K562 (cell line): Measurements from ENCODE around the gene USP20. TPM values are rescaled to one million over a fixed set of nuclear protein-coding genes. Genes with fewer than 3 reads are reported as not detected.

Experiments used
- EGR1 ChIP-seq: fragments of 450-650 bp; conservative IDR thresholded peaks from 2 replicates; pipeline ENCODE4 v1.6.1; 2017; ENCODE audit warnings: mild to moderate bottlenecking
- KDM1A ChIP-seq, 2 experiments: fragments of 450-650 bp; IDR thresholded peaks; 2 replicates each; pipeline ENCODE4 v1.6.1; 2016; ENCODE audit warnings: mild to moderate bottlenecking in 2 of 2
- KLF6 ChIP-seq: fragments of 250-450 bp; sonication (Bioruptor Pico); IDR thresholded peaks from 2 replicates; pipeline ENCODE4 v1.4.0; 2020; ENCODE audit warnings: mild to moderate bottlenecking, moderate library complexity, borderline replicate concordance
- NR2C1 ChIP-seq, 2 experiments: fragments of 450-650 bp; IDR thresholded peaks; 2 replicates each; pipeline ENCODE4 v1.6.1; 2017; ENCODE audit warnings: mild to moderate bottlenecking in 2 of 2, antibody characterized with exemption in 1 of 2, inconsistent platforms in 1 of 2, missing compliant biosample characterization in 1 of 2, missing genetic modification characterization in 1 of 2
- RBM25 ChIP-seq: fragments of 200-400 bp; formaldehyde crosslinking; IDR thresholded peaks from 2 replicates; pipeline ENCODE4 v1.6.1; 2018; ENCODE audit warnings: low read length, low read depth, moderate library complexity; ENCODE audit not compliant: severe bottlenecking
- SIN3A ChIP-seq, 2 experiments: fragments of 150-350 bp in 1 of 2; IDR thresholded peaks; 2 replicates each; pipeline ENCODE4 v1.6.1; 2011 to 2016; ENCODE audit warnings: borderline replicate concordance in 2 of 2, low read depth in 2 of 2, low read length in 2 of 2, mild to moderate bottlenecking in 2 of 2, moderate library complexity in 2 of 2; ENCODE audit not compliant: control insufficient read depth in 1 of 2
- STAT5A ChIP-seq: IDR thresholded peaks from 2 replicates; pipeline ENCODE4 v1.6.1; 2012; ENCODE audit warnings: low read length, inconsistent platforms, borderline replicate concordance
- TEAD4 ChIP-seq, 2 experiments: sonication (generic) in 1 of 2; formaldehyde crosslinking in 1 of 2; IDR thresholded peaks; 2 replicates each; pipeline versions ENCODE4 v1.6.1 to v1.8.0; 2012 to 2022; ENCODE audit warnings: borderline replicate concordance in 1 of 2, inconsistent platforms in 1 of 2, low read length in 1 of 2, mild to moderate bottlenecking in 1 of 2, missing genetic modification reagents in 1 of 2
- ZNF586 ChIP-seq: fragments of 450-650 bp; formaldehyde crosslinking; conservative IDR thresholded peaks from 2 replicates; pipeline ENCODE4 v1.4.0; 2020; ENCODE audit warnings: mild to moderate bottlenecking, moderate library complexity
- polyA plus RNA-seq, 8 experiments: library from polyadenylated mRNA; depleted of rRNA in 4 of 8; stranded (reverse) in 5 of 8; unstranded in 3 of 8; fragments of >200 nt; fragmentation: Nextera tagmentation in 2 of 8; fragmentation: Illumina TruSeq in 1 of 8; extraction: Ambion mirVana in 2 of 8; extraction: Trizol in 1 of 8; gene quantifications; 2 replicates each; pipeline versions ENCODE4 v1.2.1 to v1.2.3, GENCODE V29; 2011 to 2014; ENCODE audit warnings: inconsistent platforms in 1 of 8, missing spikeins in 1 of 8
- total RNA-seq, 7 experiments: library from RNA; depleted of rRNA in 6 of 7; stranded (reverse); fragments of >200 nt in 6 of 7; fragmentation: Illumina TruSeq in 2 of 7; extraction: Trizol in 2 of 7; gene quantifications; 2 replicates each; pipeline versions ENCODE4 v1.2.1 to v1.2.3, GENCODE V29; 2011 to 2021; ENCODE audit warnings: low replicate concordance in 1 of 7
- TF ChIP-seq, protein P1 (sequence below): IDR thresholded peaks from 2 replicates; pipeline ENCODE4 v1.6.1; 2014; ENCODE audit warnings: antibody characterized with exemption
- TF ChIP-seq, protein P2 (sequence below): fragments of 250-450 bp; sonication (Bioruptor Pico); IDR thresholded peaks from 2 replicates; pipeline ENCODE4 v1.4.0; 2020; ENCODE audit warnings: mild to moderate bottlenecking, moderate library complexity
- TF ChIP-seq, protein P3 (sequence below): fragments of 250-450 bp; sonication (Bioruptor Pico); IDR thresholded peaks from 2 replicates; pipeline ENCODE4 v1.6.1; 2021; ENCODE audit warnings: mild to moderate bottlenecking

The USP20 gene
- total and polyA plus RNA-seq, 9 of the 15 experiments (the other 6 are each of a cell fraction or from before 2014, with no cell fraction given) = 1.9 to 136 (median 49.1) TPM

DNA sequence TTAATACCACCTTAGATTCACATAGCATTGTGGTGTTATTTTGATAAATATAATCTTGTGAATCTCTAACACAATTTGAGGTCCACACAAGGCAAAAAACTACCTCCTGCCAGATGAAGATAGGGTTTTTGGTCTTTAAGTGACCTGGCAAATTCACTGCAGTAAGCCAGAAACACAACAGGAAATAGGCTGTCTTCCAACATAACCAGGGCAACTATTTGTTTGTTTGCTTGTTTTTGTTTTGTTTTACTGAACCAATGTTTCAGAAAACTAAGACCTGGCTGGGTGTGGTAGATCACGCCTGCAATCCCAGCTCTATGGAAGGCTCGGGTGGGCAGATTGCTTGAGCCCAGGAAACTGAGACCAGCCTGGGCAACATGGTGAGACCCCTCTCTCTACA is 95.5 kb downstream of the USP20 start (continued):
- TF ChIP-seq, protein P1, sequence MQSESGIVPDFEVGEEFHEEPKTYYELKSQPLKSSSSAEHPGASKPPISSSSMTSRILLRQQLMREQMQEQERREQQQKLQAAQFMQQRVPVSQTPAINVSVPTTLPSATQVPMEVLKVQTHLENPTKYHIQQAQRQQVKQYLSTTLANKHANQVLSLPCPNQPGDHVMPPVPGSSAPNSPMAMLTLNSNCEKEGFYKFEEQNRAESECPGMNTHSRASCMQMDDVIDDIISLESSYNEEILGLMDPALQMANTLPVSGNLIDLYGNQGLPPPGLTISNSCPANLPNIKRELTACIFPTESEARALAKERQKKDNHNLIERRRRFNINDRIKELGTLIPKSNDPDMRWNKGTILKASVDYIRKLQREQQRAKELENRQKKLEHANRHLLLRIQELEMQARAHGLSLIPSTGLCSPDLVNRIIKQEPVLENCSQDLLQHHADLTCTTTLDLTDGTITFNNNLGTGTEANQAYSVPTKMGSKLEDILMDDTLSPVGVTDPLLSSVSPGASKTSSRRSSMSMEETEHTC = no peak
- TF ChIP-seq RBM25 = no peak
- TF ChIP-seq TEAD4 (IDR thresholded peaks at IDR 0.05; ENCODE audit: low read length) = peak; percentile 75
- TF ChIP-seq TEAD4 (CRISPR knock-in tag; IDR thresholded peaks at IDR 0.05; ENCODE audit: borderline replicate concordance) = no peak
- no peak for TF ChIP-seq KDM1A (IDR thresholded peaks at IDR 0.05)
- 0 out of 2 replicates have a peak, but pooled peaks have one; percentile 20 for TF ChIP-seq STAT5A
- no peak for TF ChIP-seq SIN3A (IDR thresholded peaks at IDR 0.05; ENCODE audit: borderline replicate concordance in 2 of 2, control insufficient read depth in 1 of 2, low read depth in 2 of 2, low read length in 2 of 2)
- no peak for TF ChIP-seq KLF6 (CRISPR knock-in tag)
- TF ChIP-seq, protein P2, sequence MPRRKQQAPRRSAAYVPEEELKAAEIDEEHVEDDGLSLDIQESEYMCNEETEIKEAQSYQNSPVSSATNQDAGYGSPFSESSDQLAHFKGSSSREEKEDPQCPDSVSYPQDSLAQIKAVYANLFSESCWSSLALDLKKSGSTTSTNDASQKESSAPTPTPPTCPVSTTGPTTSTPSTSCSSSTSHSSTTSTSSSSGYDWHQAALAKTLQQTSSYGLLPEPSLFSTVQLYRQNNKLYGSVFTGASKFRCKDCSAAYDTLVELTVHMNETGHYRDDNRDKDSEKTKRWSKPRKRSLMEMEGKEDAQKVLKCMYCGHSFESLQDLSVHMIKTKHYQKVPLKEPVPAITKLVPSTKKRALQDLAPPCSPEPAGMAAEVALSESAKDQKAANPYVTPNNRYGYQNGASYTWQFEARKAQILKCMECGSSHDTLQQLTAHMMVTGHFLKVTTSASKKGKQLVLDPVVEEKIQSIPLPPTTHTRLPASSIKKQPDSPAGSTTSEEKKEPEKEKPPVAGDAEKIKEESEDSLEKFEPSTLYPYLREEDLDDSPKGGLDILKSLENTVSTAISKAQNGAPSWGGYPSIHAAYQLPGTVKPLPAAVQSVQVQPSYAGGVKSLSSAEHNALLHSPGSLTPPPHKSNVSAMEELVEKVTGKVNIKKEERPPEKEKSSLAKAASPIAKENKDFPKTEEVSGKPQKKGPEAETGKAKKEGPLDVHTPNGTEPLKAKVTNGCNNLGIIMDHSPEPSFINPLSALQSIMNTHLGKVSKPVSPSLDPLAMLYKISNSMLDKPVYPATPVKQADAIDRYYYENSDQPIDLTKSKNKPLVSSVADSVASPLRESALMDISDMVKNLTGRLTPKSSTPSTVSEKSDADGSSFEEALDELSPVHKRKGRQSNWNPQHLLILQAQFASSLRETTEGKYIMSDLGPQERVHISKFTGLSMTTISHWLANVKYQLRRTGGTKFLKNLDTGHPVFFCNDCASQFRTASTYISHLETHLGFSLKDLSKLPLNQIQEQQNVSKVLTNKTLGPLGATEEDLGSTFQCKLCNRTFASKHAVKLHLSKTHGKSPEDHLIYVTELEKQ (CRISPR knock-in tag) = no peak
- TF ChIP-seq, protein P3, sequence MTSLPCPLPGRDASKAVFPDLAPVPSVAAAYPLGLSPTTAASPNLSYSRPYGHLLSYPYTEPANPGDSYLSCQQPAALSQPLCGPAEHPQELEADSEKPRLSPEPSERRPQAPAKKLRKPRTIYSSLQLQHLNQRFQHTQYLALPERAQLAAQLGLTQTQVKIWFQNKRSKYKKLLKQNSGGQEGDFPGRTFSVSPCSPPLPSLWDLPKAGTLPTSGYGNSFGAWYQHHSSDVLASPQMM (CRISPR knock-in tag) = no peak
- TF ChIP-seq NR2C1 (IDR thresholded peaks at IDR 0.05) = no peak
- TF ChIP-seq NR2C1 (tag; IDR thresholded peaks at IDR 0.05) = no peak
- TF ChIP-seq EGR1 = no peak
- no peak for TF ChIP-seq ZNF586 (CRISPR knock-in tag)
